CMK (cell line): ENCODE measurements around the gene BBS1.

Experiments used
- DNase-seq: peaks from one replicate; pipeline ENCODE4 v3.0.0-alpha.2; 2010; ENCODE audit warnings: low read depth

The BBS1 gene

DNA sequence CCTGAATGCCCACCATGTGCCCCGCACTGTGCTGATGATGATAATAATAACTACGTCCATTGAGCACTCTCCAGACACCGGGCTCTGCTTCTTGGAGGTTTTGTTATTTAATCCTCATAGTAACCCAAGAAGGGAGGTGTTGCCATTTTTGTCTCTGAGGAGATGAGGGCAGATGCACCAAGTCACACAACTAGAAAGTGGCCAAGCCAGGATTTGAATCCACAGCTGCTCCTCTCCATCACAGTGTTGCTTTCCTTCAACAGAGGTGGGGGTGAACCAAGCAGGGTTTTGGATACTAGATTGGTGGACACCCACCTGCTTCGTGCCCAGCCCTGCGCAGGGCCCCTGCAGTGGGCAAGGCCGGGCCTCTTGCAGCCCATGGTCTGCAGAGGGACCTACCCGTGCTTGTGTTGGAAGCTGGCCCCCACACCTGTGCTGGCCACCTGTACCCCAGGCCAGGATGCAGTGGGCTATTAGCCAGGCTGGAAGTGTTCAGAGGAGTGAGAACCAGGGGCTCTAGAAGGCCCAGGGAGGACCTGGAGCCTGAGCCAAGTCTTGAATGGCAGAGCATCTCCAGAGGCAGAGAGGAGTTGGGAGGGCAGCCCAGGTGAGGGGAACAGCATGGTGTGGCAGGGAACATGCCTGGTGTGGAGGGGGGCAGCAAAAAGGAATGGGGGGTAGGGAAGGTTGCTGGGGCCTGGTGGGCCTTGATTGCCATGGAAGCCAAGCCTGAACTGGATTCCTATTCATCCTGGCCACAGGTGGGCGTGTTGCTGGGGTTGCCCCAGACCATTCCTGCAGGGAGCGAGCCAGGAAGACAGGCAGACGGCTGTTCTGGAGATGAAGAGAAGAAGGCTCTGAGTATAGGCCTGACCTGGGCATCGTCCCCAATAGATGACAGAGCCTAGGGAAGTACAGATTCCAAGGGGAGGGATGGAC, 32.9 kb upstream of the BBS1 start:
- no peak for DNase-seq

- DNase-seq = no peak
Observed at GRCh38 chr11:66478729-66479393, 31.6 kb upstream of the BBS1 start.

DNA sequence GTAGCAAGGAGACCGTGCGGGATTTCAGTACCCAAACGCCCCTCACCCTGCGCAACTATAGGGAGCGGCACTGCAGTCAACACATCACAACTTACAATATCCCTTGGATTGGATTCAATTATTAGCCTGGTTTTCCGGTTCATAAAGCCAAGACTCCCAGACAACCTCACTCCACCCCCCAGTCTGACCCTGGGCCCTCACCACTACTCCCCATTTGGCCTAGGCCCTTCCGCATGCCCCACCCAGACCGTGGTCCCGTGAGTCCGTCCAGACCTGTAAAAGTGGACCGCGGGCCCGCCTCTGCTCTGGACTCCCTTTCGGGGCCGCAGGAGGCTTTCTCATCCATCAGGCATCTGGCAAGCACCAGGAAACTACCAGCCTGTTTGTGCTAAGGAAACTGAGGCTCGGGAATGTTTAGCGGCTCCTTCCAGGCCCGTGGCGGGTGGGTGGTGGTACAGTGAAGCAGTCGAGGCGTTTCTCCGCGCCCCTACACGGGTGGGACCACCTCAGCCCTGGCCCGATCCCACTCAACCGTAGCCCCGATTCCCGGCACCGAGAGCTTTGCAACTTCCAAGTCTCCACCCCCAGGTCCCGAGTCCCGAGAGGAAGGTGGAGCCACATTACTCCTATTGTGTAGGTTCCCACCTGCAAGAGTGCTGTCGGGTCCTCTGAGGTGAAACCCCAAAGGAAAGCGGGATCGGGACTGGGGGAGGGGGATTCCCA, 30.9 kb upstream of the BBS1 start:
- no peak for DNase-seq

DNA sequence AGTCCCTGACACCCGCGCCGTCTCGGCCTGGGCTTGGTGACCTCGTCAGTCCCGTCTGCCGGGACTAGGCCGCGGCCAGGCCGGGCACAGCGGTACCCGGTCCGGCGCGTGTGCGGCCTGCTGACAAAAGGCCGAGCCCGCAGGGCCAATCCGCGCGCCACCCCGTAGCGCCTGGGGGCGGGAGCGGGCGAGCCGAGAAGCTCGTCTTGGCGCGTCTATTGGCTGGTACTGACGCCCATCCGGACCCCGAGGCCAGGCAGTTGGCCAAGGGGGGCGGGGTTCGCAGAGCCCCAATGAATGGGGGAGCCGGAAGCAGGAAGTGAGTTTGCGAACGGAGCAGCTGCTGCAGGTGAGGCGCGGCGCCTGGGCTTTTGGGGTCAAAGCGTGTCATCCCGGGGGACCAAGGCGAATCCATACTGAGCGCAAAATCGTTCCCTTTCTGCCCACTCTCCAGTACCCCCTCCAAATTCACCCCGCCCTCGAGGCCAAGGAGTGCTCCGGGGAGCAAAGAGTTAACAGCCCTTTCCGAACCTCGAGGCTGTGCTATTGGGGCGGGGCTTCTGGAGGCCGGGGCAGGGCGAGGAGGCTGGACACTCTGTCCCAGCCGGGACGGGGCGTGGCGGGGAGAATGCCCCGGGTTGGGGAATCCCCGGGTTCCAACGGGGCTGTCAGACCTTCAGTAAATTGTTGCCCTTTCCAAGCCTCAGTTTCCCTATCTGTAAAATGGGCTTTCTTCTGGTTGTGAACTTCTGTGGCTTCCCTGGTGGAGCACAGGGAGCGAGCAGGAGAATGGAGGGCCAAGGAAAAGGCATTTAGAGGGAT, 30.1 kb upstream of the BBS1 start, which contains the start of gene DPP3:
Gene DPP3 (plus strand): TSS at position 318 of the 822 bp plus-strand sequence. CDS start 1,767 bp downstream, outside the sequence.
- DNase-seq = peak; percentile 94

DNA sequence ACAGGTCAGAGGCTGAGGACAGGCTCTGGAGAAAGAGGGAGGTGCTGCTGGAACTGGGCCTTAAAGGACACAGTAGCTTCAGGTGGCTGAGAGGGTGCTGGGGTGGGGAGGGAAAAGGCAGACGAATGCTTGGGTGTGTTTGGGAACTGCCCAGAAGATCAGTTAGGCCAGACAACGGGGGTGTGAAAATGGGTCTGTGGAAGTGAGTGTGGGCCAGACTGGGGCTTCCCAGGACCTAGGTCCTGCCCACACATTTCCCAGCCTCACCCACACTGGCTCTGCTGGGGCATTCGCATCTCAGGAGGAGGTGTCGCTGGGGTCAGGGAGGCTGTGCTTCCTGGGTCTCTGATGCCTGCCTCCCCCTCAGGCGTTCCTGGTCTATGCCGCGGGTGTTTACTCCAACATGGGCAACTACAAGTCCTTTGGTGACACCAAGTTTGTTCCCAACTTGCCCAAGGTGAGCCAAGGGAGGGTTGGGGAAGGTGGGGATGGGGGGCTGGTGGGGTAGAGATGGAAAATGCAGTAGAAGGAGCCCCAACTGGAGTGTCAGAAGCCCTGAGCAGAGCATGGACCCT, 25.5 kb upstream of the BBS1 start:
- DNase-seq = no peak

- no peak for DNase-seq
Observed at GRCh38 chr11:66488957-66489356, 21.5 kb upstream of the BBS1 start.

- DNase-seq = no peak
Observed at GRCh38 chr11:66489636-66490035, 20.8 kb upstream of the BBS1 start.

DNA sequence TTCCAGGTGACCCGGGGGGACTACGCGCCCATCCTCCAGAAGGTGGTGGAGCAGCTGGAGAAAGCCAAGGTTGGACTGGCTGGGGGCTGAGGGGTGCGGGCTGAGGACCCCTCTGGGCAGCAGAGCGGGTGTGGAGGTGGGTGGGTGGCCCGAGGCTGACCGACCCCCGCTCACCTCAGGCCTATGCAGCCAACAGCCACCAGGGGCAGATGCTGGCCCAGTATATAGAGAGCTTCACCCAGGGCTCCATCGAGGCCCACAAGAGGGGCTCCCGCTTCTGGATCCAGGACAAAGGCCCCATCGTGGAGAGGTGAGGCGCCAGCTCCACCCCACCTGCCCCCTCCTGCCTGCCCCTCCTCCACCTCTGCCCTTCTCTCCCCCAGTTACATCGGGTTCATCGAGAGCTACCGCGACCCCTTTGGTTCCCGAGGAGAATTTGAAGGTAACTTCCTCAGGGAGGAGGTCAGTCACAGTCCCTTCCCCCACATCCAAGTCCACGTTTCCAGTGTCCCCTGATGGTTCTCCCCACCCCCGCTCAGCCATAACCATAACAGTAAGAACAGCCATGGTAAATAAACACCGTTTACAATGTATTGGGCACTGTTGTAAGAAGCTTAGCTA, 19.0 kb upstream of the BBS1 start:
- DNase-seq = no peak

- no peak for DNase-seq
Observed at GRCh38 chr11:66492161-66492865, 18.1 kb upstream of the BBS1 start.

GRCh38 chr11:66493130-66493529, 17.3 kb upstream of the BBS1 start:
- no peak for DNase-seq

- no peak for DNase-seq
Observed at GRCh38 chr11:66494458-66494857, 16.0 kb upstream of the BBS1 start.

DNA sequence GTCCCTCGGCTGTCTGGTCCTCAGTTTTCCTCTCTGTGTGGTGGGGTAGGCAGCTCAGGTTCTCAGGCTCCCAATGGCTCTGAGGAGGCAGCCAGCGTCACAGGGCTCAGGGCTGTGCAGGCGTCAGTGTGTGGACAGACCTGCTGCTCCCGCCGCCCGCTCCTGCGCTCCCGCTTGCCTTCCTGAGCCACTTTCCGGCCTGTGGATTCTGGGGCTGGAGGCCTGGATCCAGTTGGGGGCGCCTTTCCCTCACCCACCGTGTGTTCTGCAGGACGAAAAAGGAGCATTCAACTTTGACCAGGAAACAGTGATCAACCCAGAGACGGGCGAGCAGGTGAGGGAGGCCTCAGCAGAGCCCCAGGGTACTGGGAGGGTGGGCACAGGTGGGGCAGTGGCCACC, 15.5 kb upstream of the BBS1 start:
- no peak for DNase-seq

- no peak for DNase-seq
Observed at GRCh38 chr11:66495401-66495854, 15.0 kb upstream of the BBS1 start.

GRCh38 chr11:66497206-66497605, 13.2 kb upstream of the BBS1 start:
- no peak for DNase-seq

GRCh38 chr11:66498506-66498905, 11.9 kb upstream of the BBS1 start:
- no peak for DNase-seq

- DNase-seq = no peak
Observed at GRCh38 chr11:66505276-66505816, 5.1 kb upstream of the BBS1 start.

DNA sequence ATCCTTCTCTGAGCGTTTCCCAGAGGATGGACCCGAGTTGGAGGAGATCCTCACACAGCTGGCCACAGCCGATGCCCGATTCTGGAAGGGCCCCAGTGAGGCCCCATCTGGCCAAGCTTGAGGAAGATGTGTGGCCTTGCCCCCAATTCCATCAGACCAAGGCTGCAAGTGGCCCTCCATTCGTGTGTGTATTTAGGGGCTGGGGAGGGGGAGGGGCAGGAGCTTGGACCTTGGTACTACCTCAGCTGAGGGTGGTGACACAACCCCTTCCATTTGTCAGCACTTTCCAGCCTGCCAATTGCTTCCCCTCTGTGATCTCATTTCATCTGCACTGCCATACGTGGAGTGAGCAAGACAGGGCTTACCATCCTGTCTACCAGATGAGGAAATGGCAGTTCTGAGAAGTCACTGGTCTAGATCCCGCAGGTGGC, 1.3 kb upstream of the BBS1 start:
- DNase-seq = no peak

DNA sequence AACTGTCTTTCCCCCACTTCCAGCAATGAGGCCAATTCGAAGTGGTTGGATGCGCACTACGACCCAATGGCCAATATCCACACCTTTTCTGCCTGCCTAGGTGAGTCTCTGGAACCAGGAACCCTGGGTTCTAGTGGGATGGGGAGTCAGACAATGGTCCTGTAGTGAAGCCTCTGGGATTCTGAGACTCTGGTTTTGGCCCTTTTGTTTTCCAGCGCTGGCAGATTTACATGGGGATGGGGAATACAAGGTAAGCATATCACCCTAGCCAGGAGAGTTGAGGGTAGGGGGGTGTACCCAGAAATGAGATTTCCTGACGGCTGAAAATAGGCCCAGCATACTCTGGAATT, 530 bp downstream of the BBS1 start:
- DNase-seq = no peak

GRCh38 chr11:66523611-66524010, 13.2 kb downstream of the BBS1 start:
- DNase-seq = no peak
